Hepatocyte (in vitro differentiated cells): ENCODE measurements around the gene EXOC3. TPM values are rescaled to one million over a fixed set of nuclear protein-coding genes. Genes with fewer than 3 reads are reported as not detected.

ENCODE experiments used
- DNase-seq: peaks from one replicate; pipeline ENCODE4 v3.0.0-alpha.2; 2016; ENCODE audit warnings: low spot score
- H2AFZ ChIP-seq: fragments of 200-600 bp; sonication (generic); 2 replicates; pipeline ENCODE4 v1.6.0; 2016; ENCODE audit warnings: antibody characterized with exemption, mild to moderate bottlenecking
- H3K27ac ChIP-seq: fragments of 200-600 bp; sonication (generic); 2 replicates; pipeline ENCODE4 v1.5.1; 2016; ENCODE audit warnings: mild to moderate bottlenecking
- H3K27me3 ChIP-seq: fragments of 200-600 bp; sonication (generic); 2 replicates; pipeline ENCODE4 v1.6.1; 2016
- H3K36me3 ChIP-seq: fragments of 200-600 bp; sonication (generic); replicated peaks from 2 replicates; pipeline ENCODE4 v1.5.1; 2016; ENCODE audit warnings: low read depth; ENCODE audit not compliant: insufficient read depth
- H3K4me1 ChIP-seq: fragments of 200-600 bp; sonication (generic); 2 replicates; pipeline ENCODE4 v1.5.1; 2016; ENCODE audit warnings: mild to moderate bottlenecking, moderate library complexity; ENCODE audit not compliant: insufficient read depth
- H3K4me2 ChIP-seq: fragments of 200-600 bp; sonication (generic); 2 replicates; pipeline ENCODE4 v1.6.0; 2016
- H3K4me3 ChIP-seq: fragments of 200-600 bp; sonication (generic); 2 replicates; pipeline ENCODE4 v1.5.1; 2016; ENCODE audit warnings: mild to moderate bottlenecking
- H3K79me2 ChIP-seq: fragments of 200-600 bp; sonication (generic); 2 replicates; pipeline ENCODE4 v1.6.0; 2017; ENCODE audit warnings: mild to moderate bottlenecking
- H3K9me2 ChIP-seq: fragments of 200-600 bp; sonication (generic); replicated peaks from 2 replicates; pipeline ENCODE4 v1.6.0; 2017; ENCODE audit warnings: mild to moderate bottlenecking; ENCODE audit not compliant: insufficient read depth
- H3K9me3 ChIP-seq: fragments of 200-600 bp; sonication (generic); 2 replicates; pipeline ENCODE4 v1.5.1; 2016; ENCODE audit warnings: low read depth, mild to moderate bottlenecking
- H4K20me1 ChIP-seq: fragments of 200-600 bp; sonication (generic); 2 replicates; pipeline ENCODE4 v1.6.0; 2016; ENCODE audit warnings: mild to moderate bottlenecking; ENCODE audit not compliant: insufficient read depth, poor library complexity, severe bottlenecking
- CTCF ChIP-seq: fragments of 200-600 bp; sonication (generic); IDR thresholded peaks from 2 replicates; pipeline ENCODE4 v1.5.1; 2016; ENCODE audit warnings: antibody characterized with exemption, mild to moderate bottlenecking; ENCODE audit not compliant: poor library complexity
- EZH2 ChIP-seq: fragments of 200-600 bp; sonication (generic); IDR thresholded peaks from 2 replicates; pipeline ENCODE4 v1.6.1; 2016; ENCODE audit warnings: antibody characterized with exemption, mild to moderate bottlenecking, borderline replicate concordance
- EZH2phosphoT487 ChIP-seq: fragments of 200-600 bp; sonication (generic); IDR thresholded peaks from one replicate; pipeline ENCODE4 v1.6.1; 2018; ENCODE audit warnings: antibody characterized with exemption, mild to moderate bottlenecking, low read depth, moderate library complexity; ENCODE audit not compliant: unreplicated experiment, severe bottlenecking
- WGBS: methylation state at CpG from one replicate; pipeline ENCODE4 v1.1.6; 2016; ENCODE audit warnings: low lambda C conversion rate; ENCODE audit errors: missing lambda C conversion rate; 5-methylcytosine and 5-hydroxymethylcytosine counted together
- polyA plus RNA-seq: library from polyadenylated mRNA; unstranded; fragments of >200 nt; fragmentation: Nextera tagmentation; extraction: Ambion mirVana; gene quantifications from 2 replicates; pipeline ENCODE4 v1.2.1, GENCODE V29; 2016
- total RNA-seq: library from RNA; depleted of rRNA; stranded (reverse); fragments of >200 nt; gene quantifications from 2 replicates; pipeline ENCODE4 v1.2.3, GENCODE V29; 2014

The EXOC3 gene
- total and polyA plus RNA-seq, 2 experiments from 2014 or later, result 36.1 to 38.3 TPM

- Histone ChIP-seq H2AFZ (no peak overlapping the region), H3K36me3 (no peaks in the 10 kb centered on the region), H3K79me2 (no peaks in the 10 kb centered on the region), H3K4me2 (no peak overlapping the region), H3K4me1 (peaks cover 9% of the 10 kb centered on the region), H4K20me1 (no peaks in the 10 kb centered on the region), H3K27ac (no peak overlapping the region), H3K9me3 (no peaks in the 10 kb centered on the region), H3K27me3 (no peaks in the 10 kb centered on the region), H3K9me2 (no peaks in the 10 kb centered on the region), H3K4me3 (no peak overlapping the region)
- no peak for DNase-seq
- no peak for TF ChIP-seq EZH2
- TF ChIP-seq CTCF, result no peak
- no peak for TF ChIP-seq EZH2phosphoT487
- 94% methylated on average over 12 of the region's 12 CpGs for WGBS
Measured at GRCh38 chr5:404666-405241, 38.2 kb upstream of the EXOC3 start.

GRCh38 chr5:405421-405820 lies 37.6 kb upstream of the EXOC3 start:
- H3K36me3 ChIP-seq, result no peaks in the 10 kb centered on the region
- no peaks in the 10 kb centered on the region for H3K79me2 ChIP-seq
- H3K4me3 ChIP-seq, result no peak overlapping the region
- peaks cover 6% of the 10 kb centered on the region for H3K4me1 ChIP-seq
- 96% methylated on average over 18 of the region's 18 CpGs for WGBS
- TF ChIP-seq CTCF (no peak), EZH2 (no peak), EZH2phosphoT487 (no peak)
- DNase-seq, result no peak
- H3K27ac ChIP-seq, result no peak overlapping the region
- no peaks in the 10 kb centered on the region for H3K9me3 ChIP-seq
- no peaks in the 10 kb centered on the region for H3K9me2 ChIP-seq
- H4K20me1 ChIP-seq, result no peaks in the 10 kb centered on the region
- H3K4me2 ChIP-seq, result no peak overlapping the region
- no peak overlapping the region for H2AFZ ChIP-seq
- no peaks in the 10 kb centered on the region for H3K27me3 ChIP-seq

GRCh38 chr5:406041-406440 lies 36.9 kb upstream of the EXOC3 start:
- no peak for TF ChIP-seq CTCF
- TF ChIP-seq EZH2, result no peak
- TF ChIP-seq EZH2phosphoT487, result no peak
- Histone ChIP-seq H3K4me3 (no peak overlapping the region), H2AFZ (no peak overlapping the region), H3K36me3 (no peaks in the 10 kb centered on the region), H3K27ac (no peak overlapping the region), H3K9me2 (no peaks in the 10 kb centered on the region), H4K20me1 (no peaks in the 10 kb centered on the region), H3K4me1 (peaks cover 3% of the 10 kb centered on the region), H3K9me3 (no peaks in the 10 kb centered on the region), H3K79me2 (no peaks in the 10 kb centered on the region), H3K4me2 (no peak overlapping the region), H3K27me3 (no peaks in the 10 kb centered on the region)
- DNase-seq, result no peak
- 95% methylated on average over 9 of the region's 9 CpGs for WGBS

- Histone ChIP-seq H3K4me1 (no peaks in the 10 kb centered on the region), H3K27me3 (no peaks in the 10 kb centered on the region), H3K36me3 (no peaks in the 10 kb centered on the region), H3K9me2 (no peaks in the 10 kb centered on the region), H3K4me2 (no peak overlapping the region), H3K79me2 (no peaks in the 10 kb centered on the region), H4K20me1 (no peaks in the 10 kb centered on the region), H3K27ac (no peak overlapping the region), H2AFZ (no peak overlapping the region), H3K4me3 (no peak overlapping the region), H3K9me3 (no peaks in the 10 kb centered on the region)
- TF ChIP-seq CTCF, result no peak
- no peak for TF ChIP-seq EZH2
- TF ChIP-seq EZH2phosphoT487, result no peak
- no peak for DNase-seq
- WGBS, result 84% methylated on average over 6 of the region's 6 CpGs
Measured at GRCh38 chr5:407051-407450, 35.9 kb upstream of the EXOC3 start.
